H1 (cell line): ENCODE measurements around the gene UNK. TPM values are rescaled to one million over a fixed set of nuclear protein-coding genes. Genes with fewer than 3 reads are reported as not detected.

ENCODE experiments used
- TBP ChIP-seq: IDR thresholded peaks from 2 replicates; pipeline ENCODE4 v1.6.1; 2011; ENCODE audit warnings: low read depth, low read length, improper control_type of control experiment
- polyA plus RNA-seq, 7 experiments: library from polyadenylated mRNA; depleted of rRNA in 3 of 7; stranded (reverse) in 5 of 7; unstranded in 2 of 7; fragments of >200 nt in 5 of 7; fragments of 200-250 nt in 2 of 7; gene quantifications; 1 replicate in 5 of 7; 2 replicates in 1 of 7; 4 replicates in 1 of 7; pipeline versions ENCODE4 v1.2.1 to v1.2.3, GENCODE V29; 2011 to 2013; ENCODE audit warnings: missing spikeins in 2 of 7, mixed read lengths in 2 of 7
- total RNA-seq: library from RNA; stranded (reverse); fragmentation: NEBNext Ultra II Directional; extraction: Animal tissue kit (Norgen Biotek cat#: 25700); gene quantifications from 2 replicates; pipeline ENCODE4 v1.2.1, GENCODE V29; 2021

Gene UNK
- total and polyA plus RNA-seq, 2 of the 8 experiments (the other 6 are each of a cell fraction or from before 2014, with no cell fraction given): 24.2 to 33.3 TPM

GRCh38 chr17:75834928-75835653 lies 50.5 kb downstream of the UNK start (continued):
- no peak for TF ChIP-seq TBP
